B cell (primary cell): Measurements from ENCODE around the gene GRIA3. TPM values are rescaled to one million over a fixed set of nuclear protein-coding genes. Genes with fewer than 3 reads are reported as not detected.

Experiments
- ATAC-seq: fragments of 200-7000 bp; cut with Tn5 transposase; one replicate; pipeline ENCODE4 v1.10.0; 2021; ENCODE audit warnings: low read depth, mild to moderate bottlenecking, moderate number of reproducible peaks, moderate library complexity
- CTCF ChIA-PET: fragments of 350-600 bp; sonication (Branson Sonifier 250); formaldehyde crosslinking; loops from one replicate; lab custom pipeline; 2021; ENCODE audit warnings: antibody characterized with exemption, inconsistent platforms; lab: Charles Lee
- POLR2A ChIA-PET: fragments of 350-600 bp; sonication (Branson Sonifier 250); formaldehyde crosslinking; loops from one replicate; lab custom pipeline; 2021; ENCODE audit warnings: antibody characterized with exemption; lab: Charles Lee
- DNase-seq: peaks from one replicate; pipeline ENCODE4 v3.0.0; 2013
- H2AFZ ChIP-seq: 2 replicates; pipeline ENCODE4 v1.6.1; 2012; ENCODE audit warnings: mild to moderate bottlenecking, low read depth, low read length; ENCODE audit not compliant: insufficient read depth, poor library complexity, severe bottlenecking
- H3K27ac ChIP-seq, 2 donors: 1 replicate in 1 of 2; 2 replicates in 1 of 2; pipeline ENCODE4 v1.5.1; 2012 to 2013; ENCODE audit warnings: low read length in 2 of 2, mild to moderate bottlenecking in 2 of 2, moderate library complexity in 1 of 2
- H3K27me3 ChIP-seq, 4 experiments: fragments of 200-600 bp in 1 of 4; sonication (generic) in 1 of 4; replicated peaks in 1 of 4; 1 replicate in 2 of 4; 2 replicates in 2 of 4; pipeline versions ENCODE4 v1.6.1 to v1.7.0; 2013 to 2016; ENCODE audit warnings: low read length in 3 of 4, mild to moderate bottlenecking in 2 of 4, mixed read lengths in 1 of 4, moderate library complexity in 1 of 4; ENCODE audit not compliant: insufficient read depth in 4 of 4, control insufficient read depth in 3 of 4; ENCODE audit errors: control extremely low read depth in 1 of 4
- H3K36me3 ChIP-seq, 2 experiments: replicated peaks in 1 of 2; 1 replicate in 1 of 2; 2 replicates in 1 of 2; pipeline versions ENCODE4 v1.6.1 to v1.7.1; 2013; ENCODE audit warnings: low read length in 1 of 2; ENCODE audit not compliant: insufficient read depth in 2 of 2, control insufficient read depth in 1 of 2; ENCODE audit errors: control extremely low read depth in 1 of 2, extremely low read depth in 1 of 2
- H3K4me1 ChIP-seq, 2 donors: fragments of 200-600 bp in 1 of 2; sonication (generic) in 1 of 2; 1 replicate in 1 of 2; 2 replicates in 1 of 2; pipeline versions ENCODE4 v1.5.1 to v1.6.1; 2013 to 2017; ENCODE audit warnings: low read length in 2 of 2; ENCODE audit not compliant: control insufficient read depth in 2 of 2, insufficient read depth in 2 of 2
- H3K4me2 ChIP-seq: replicated peaks from 2 replicates; pipeline ENCODE3; 2012; ENCODE audit warnings: mild to moderate bottlenecking, low read depth, low read length; ENCODE audit not compliant: poor library complexity, severe bottlenecking
- H3K4me3 ChIP-seq, 5 experiments: fragments of 200-600 bp in 1 of 5; sonication (generic) in 1 of 5; 1 replicate in 3 of 5; 2 replicates in 2 of 5; pipeline versions ENCODE4 v1.5.1 to v1.7.0; 2011 to 2016; ENCODE audit warnings: low read length in 4 of 5, mild to moderate bottlenecking in 4 of 5, low read depth in 2 of 5, control low read depth in 1 of 5, moderate library complexity in 1 of 5; ENCODE audit not compliant: insufficient read depth in 1 of 5; ENCODE audit errors: control extremely low read depth in 1 of 5, extremely low read depth in 1 of 5
- H3K79me2 ChIP-seq: fragments of 200-600 bp; sonication (generic); one replicate; pipeline ENCODE4 v1.6.0; 2016; ENCODE audit warnings: low read length; ENCODE audit not compliant: control insufficient read depth, insufficient read depth
- H3K9ac ChIP-seq: fragments of 200-600 bp; sonication (generic); 2 replicates; pipeline ENCODE4 v1.6.1; 2017; ENCODE audit warnings: mild to moderate bottlenecking, low read length, moderate library complexity
- H3K9me3 ChIP-seq, 3 donors: one replicate each; pipeline versions ENCODE4 v1.6.1 to v1.7.1; 2013; ENCODE audit warnings: low read length in 2 of 3; ENCODE audit not compliant: control insufficient read depth in 2 of 3, insufficient read depth in 1 of 3; ENCODE audit errors: control extremely low read depth in 1 of 3
- H4K20me1 ChIP-seq: 2 replicates; pipeline ENCODE4 v1.6.0; 2012; ENCODE audit warnings: mild to moderate bottlenecking, low read length; ENCODE audit not compliant: insufficient read depth, control insufficient read depth, poor library complexity, severe bottlenecking
- H3K27ac Mint-ChIP-seq: one replicate; pipeline ENCODE4 v1.8.0; 2021; ENCODE audit warnings: mixed read lengths
- H3K27me3 Mint-ChIP-seq: one replicate; pipeline ENCODE4 v1.8.0; 2021; ENCODE audit warnings: mixed read lengths
- H3K4me1 Mint-ChIP-seq: one replicate; pipeline ENCODE4 v1.8.0; 2021; ENCODE audit warnings: mixed read lengths
- H3K4me3 Mint-ChIP-seq: one replicate; pipeline ENCODE4 v1.8.0; 2021; ENCODE audit warnings: mixed read lengths
- H3K9me3 Mint-ChIP-seq: one replicate; pipeline ENCODE4 v1.8.0; 2022; ENCODE audit warnings: mixed read lengths; ENCODE audit not compliant: insufficient read depth
- CTCF ChIP-seq: fragments of 200-600 bp; IDR thresholded peaks from one replicate; pipeline ENCODE4 v1.8.0; 2022; ENCODE audit warnings: antibody characterized with exemption, mild to moderate bottlenecking
- EZH2 ChIP-seq: IDR thresholded peaks from 2 replicates; pipeline ENCODE4 v1.6.1; 2012; ENCODE audit warnings: borderline replicate concordance, low read depth, mild to moderate bottlenecking, moderate library complexity, low read length; ENCODE audit not compliant: insufficient read depth, poor library complexity, severe bottlenecking
- whole genome bisulfite sequencing: methylation state at CpG from one replicate; pipeline ENCODE4 v1.1.5; 2013; ENCODE audit warnings: missing lambda C conversion rate; ENCODE audit not compliant: insufficient coverage; 5-methylcytosine and 5-hydroxymethylcytosine counted together
- intact Hi-C: fragments of 100-400 bp; cut with micrococcal nuclease; formaldehyde crosslinking; loops from one replicate; pipeline ENCODE4 v1.10.0; 2022
- polyA plus RNA-seq: library from polyadenylated mRNA; depleted of rRNA; stranded (reverse); fragments of >200 nt; gene quantifications from 2 replicates; pipeline ENCODE4 v1.2.3, GENCODE V29; 2012
- total RNA-seq, 2 donors: library from RNA; stranded (reverse); fragments of 120-200 nt in 1 of 2; gene quantifications; 1 replicate in 1 of 2; 2 replicates in 1 of 2; pipeline versions ENCODE4 v1.2.3 to v1.2.4, GENCODE V29; 2013 to 2022

GRIA3 gene
- total and polyA plus RNA-seq, 2 donors (not counting 1 experiment from before 2014, with no cell fraction given): not detected

GRCh38 chrX:123267220-123267619 is 83.1 kb downstream of the GRIA3 start:
- no peaks in the 10 kb centered on the region for H3K27me3 Mint-ChIP-seq
- no peak overlapping the region for H3K4me3 ChIP-seq
- no peaks in the 10 kb centered on the region for H3K36me3 ChIP-seq
- H3K9me3 Mint-ChIP-seq: no peaks in the 10 kb centered on the region
- DNase-seq (no peak), ATAC-seq (no peak)
- no peaks in the 10 kb centered on the region for H3K79me2 ChIP-seq
- no peak overlapping the region for H3K9ac ChIP-seq
- no peaks in the 10 kb centered on the region for H3K9me3 ChIP-seq
- H3K4me1 Mint-ChIP-seq: no peaks in the 10 kb centered on the region
- POLR2A ChIA-PET: no interaction called here
- WGBS: no CpG with 5 or more reads among the region's 3 CpGs
- H3K4me2 ChIP-seq: no peak overlapping the region
- no peak overlapping the region for H3K4me3 Mint-ChIP-seq
- no peak overlapping the region for H3K27ac ChIP-seq
- H3K27ac Mint-ChIP-seq: no peak overlapping the region
- intact Hi-C loops: no loop called here
- H4K20me1 ChIP-seq: no peaks in the 10 kb centered on the region
- TF ChIP-seq EZH2 (no peak), CTCF (no peak)
- no peaks in the 10 kb centered on the region for H3K27me3 ChIP-seq
- H2AFZ ChIP-seq: no peak overlapping the region
- CTCF ChIA-PET: no interaction called here
- no peaks in the 10 kb centered on the region for H3K4me1 ChIP-seq

- no peak overlapping the region for H3K27ac ChIP-seq
- H3K9ac ChIP-seq: no peak overlapping the region
- TF ChIP-seq CTCF (no peak), EZH2 (no peak)
- ATAC-seq: no peak
- H2AFZ ChIP-seq: no peak overlapping the region
- no peak overlapping the region for H3K4me3 Mint-ChIP-seq
- CTCF ChIA-PET: no interaction called here
- no peaks in the 10 kb centered on the region for H4K20me1 ChIP-seq
- POLR2A ChIA-PET: no interaction called here
- no peaks in the 10 kb centered on the region for H3K27me3 ChIP-seq
- no peaks in the 10 kb centered on the region for H3K36me3 ChIP-seq
- DNase-seq: no peak
- no peak overlapping the region for H3K4me2 ChIP-seq
- no peak overlapping the region for H3K27ac Mint-ChIP-seq
- WGBS: no CpG with 5 or more reads among the region's 2 CpGs
- no peaks in the 10 kb centered on the region for H3K79me2 ChIP-seq
- no peaks in the 10 kb centered on the region for H3K4me1 Mint-ChIP-seq
- H3K4me3 ChIP-seq: no peak overlapping the region
- no peaks in the 10 kb centered on the region for H3K9me3 ChIP-seq
- no peaks in the 10 kb centered on the region for H3K4me1 ChIP-seq
- intact Hi-C loops: no loop called here
- H3K27me3 Mint-ChIP-seq: no peaks in the 10 kb centered on the region
- no peaks in the 10 kb centered on the region for H3K9me3 Mint-ChIP-seq
Observed at GRCh38 chrX:123271902-123272301, 87.8 kb downstream of the GRIA3 start.
